NCI-H1105 (cell line): ENCODE results near the gene TNFAIP8L3.

ENCODE experiments used
- DNase-seq: peaks from one replicate; lab custom pipeline; 2025; lab: John Stamatoyannopoulos, UW

Gene TNFAIP8L3

GRCh38 chr15:51114437-51115119, 19.9 kb upstream of the TNFAIP8L3 start:
- DNase-seq = no peak

GRCh38 chr15:51112078-51112477, 17.4 kb upstream of the TNFAIP8L3 start:
- no peak for DNase-seq

- no peak for DNase-seq
These were observed 16.4 kb upstream of the TNFAIP8L3 start for GRCh38 chr15:51111061-51111460.

GRCh38 chr15:51110171-51110570, 15.5 kb upstream of the TNFAIP8L3 start:
- no peak for DNase-seq

- no peak for DNase-seq
These were observed 14.3 kb upstream of the TNFAIP8L3 start for GRCh38 chr15:51108933-51109550.

GRCh38 chr15:51107612-51108011, 12.9 kb upstream of the TNFAIP8L3 start:
- DNase-seq = no peak

- DNase-seq = no peak
These were observed 11.8 kb upstream of the TNFAIP8L3 start for GRCh38 chr15:51106481-51106880.

GRCh38 chr15:51105430-51106016, 10.8 kb upstream of the TNFAIP8L3 start:
- no peak for DNase-seq

- DNase-seq = no peak
These were observed 9.8 kb upstream of the TNFAIP8L3 start for GRCh38 chr15:51104512-51104911.

- DNase-seq = no peak
These were observed 8.6 kb upstream of the TNFAIP8L3 start for GRCh38 chr15:51103330-51103729.

- no peak for DNase-seq
These were observed 6.2 kb upstream of the TNFAIP8L3 start for GRCh38 chr15:51100785-51101489.

- no peak for DNase-seq
These were observed 4.5 kb upstream of the TNFAIP8L3 start for GRCh38 chr15:51099185-51099584.

GRCh38 chr15:51098331-51098619, 3.6 kb upstream of the TNFAIP8L3 start:
- no peak for DNase-seq

- DNase-seq = no peak
These were observed 3.0 kb upstream of the TNFAIP8L3 start for GRCh38 chr15:51097553-51098330.

GRCh38 chr15:51096976-51097375, 2.3 kb upstream of the TNFAIP8L3 start:
- DNase-seq = no peak

- DNase-seq = no peak
These were observed 1.1 kb upstream of the TNFAIP8L3 start for GRCh38 chr15:51095681-51096331.

- no peak for DNase-seq
These were observed 684 bp downstream of the TNFAIP8L3 start for GRCh38 chr15:51093839-51094605.

- no peak for DNase-seq
These were observed 1.2 kb downstream of the TNFAIP8L3 start for GRCh38 chr15:51093488-51093838.

- no peak for DNase-seq
These were observed 2.1 kb downstream of the TNFAIP8L3 start for GRCh38 chr15:51092480-51093040.

GRCh38 chr15:51090753-51091152, 4.0 kb downstream of the TNFAIP8L3 start:
- no peak for DNase-seq
